Measurements from ENCODE around the gene ITIH5.

ITIH5 gene

DNA sequence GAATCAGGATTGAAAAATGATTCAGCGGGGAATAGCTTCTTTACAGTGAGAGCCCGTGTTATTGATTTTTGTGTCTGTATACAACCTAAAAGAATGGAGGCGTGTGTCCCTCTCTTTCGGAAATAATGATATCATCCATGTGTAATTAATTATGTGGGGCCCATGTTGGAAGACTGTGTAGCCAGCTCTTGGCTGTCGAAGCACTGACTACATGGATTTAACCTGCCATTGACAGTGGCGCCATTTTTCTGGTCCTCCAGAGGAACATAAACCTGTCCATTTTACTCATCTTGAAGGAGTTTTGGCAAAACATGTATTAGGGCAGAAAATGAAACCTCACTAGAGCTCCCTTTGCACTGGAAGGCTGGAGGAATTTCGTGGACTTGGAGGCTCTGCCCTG, 119.6 kb downstream of the ITIH5 start:
- DNase-seq (ENCODE audit: low read depth in 2 of 2): no peak

DNA sequence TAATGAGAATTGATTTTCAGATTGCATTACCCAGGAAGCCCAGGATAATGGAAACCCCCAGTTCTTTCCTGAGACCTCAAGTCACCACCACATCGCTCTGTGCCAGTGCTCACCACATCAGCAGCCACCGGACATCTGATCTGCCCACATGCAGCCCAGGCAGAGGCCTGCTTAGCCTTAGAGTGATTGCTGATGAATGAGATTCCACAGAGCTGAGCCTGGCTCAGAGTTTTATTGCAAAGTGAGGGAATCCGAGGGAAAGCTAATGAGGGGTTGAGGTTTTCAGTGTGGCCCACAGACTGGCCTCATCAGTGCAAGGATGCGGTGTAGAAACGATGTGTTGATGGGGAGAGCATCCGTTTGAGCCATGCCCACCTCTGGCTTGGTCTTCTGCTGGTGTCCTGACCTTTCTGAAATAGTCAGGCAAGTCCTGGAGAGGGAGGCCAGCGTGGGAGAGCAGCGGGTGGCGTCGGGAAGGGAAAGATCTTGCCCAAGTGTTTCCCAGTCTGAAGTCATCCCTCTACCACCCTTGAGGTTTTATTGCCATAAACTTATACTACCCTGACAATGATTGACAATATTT, 120.3 kb downstream of the ITIH5 start:
- DNase-seq (ENCODE audit: low read depth in 2 of 2): no peak

DNA sequence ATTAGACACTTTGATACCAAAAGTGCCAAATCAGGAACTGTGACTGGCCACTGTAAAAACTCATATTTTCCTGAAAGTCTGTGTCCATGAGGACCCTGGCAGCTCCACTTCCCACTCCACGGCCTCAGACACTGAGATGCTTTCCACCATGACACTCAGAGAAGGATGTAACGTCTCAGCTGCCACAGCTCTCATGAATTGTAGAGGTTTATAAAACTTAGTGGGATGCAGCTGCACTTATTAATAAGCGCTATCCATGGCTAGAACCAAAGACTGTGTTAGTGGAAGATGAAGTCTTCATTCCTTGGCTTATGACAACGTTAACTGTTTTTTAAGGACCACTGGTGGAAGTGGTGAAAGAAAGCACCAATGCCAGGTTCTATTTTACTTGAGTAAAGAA, 121.0 kb downstream of the ITIH5 start:
- DNase-seq (ENCODE audit: low read depth in 2 of 2): no peak

DNA sequence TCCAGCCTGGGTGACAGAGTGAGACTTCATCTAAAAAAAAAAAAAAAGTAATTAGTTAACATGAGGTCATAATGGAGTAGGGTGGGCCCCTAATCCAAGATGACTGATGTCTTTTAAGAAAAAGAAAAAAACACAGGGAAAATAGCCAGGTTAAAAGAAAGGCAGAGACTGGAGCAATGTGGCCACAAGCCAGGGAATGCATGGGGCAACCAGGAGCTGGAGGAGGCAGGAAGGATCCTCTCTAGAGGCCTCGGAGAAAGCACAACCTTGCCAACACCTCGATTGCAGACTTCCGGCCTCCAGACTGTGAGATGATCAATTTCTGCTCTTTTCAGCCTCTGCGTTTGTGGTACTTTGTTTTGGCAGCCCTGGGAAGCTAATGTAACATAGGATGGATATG, 121.5 kb downstream of the ITIH5 start:
- no peak for DNase-seq (ENCODE audit: low read depth in 2 of 2)

DNA sequence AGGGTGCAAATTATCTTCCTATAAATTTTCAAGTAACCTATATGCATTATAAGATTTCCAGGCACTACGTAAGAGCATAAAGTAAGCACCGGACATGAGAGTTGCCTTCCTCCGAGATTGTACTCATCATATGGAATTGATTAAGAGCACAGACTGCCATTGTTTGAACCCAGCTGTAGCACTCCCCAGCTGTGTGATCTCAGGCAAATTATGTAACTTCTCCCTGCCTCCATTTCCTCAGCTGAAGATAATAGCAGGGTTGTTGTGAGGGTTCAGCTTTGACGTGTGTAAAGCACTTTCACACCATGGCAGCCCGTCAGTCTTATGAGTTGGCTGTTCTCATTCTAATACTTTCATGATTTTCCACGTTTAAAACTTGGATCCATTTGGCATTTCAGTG, 122.6 kb downstream of the ITIH5 start:
- no peak for DNase-seq (ENCODE audit: low read depth in 2 of 2)

DNA sequence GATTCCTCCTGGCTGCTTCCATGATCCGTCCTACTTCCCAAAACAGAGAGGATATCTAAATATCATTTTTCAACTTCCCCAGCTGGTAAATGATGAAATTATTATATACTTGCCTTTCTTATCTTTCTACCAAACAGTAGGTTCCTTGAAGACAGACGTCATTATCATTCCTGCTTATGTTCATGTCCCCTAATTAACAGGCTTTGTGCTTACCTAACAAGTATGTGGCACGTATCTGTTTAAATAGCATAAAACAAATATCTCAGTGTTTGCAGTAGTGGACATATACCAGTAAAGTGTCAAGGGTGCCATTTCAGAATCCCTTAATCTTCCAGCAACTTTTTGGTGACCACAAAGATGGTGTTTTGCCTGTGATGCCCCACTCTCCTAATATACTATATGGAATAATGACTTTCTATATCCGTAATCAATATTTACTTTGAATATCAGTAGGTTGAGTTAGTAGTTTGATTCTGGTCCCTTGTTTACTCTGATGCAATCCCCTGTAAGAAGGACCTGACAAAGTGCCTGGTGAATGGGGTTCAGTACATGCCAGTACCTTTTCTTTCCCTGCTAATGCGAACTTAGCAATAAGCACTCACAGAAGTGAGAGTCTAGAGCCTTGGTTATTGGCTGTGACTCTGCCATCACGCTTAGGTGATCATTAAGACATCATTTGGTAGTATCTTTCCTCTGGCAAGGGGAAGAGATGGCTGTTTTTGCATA, 124.4 kb downstream of the ITIH5 start:
- DNase-seq (ENCODE audit: low read depth in 2 of 2): no peak

DNA sequence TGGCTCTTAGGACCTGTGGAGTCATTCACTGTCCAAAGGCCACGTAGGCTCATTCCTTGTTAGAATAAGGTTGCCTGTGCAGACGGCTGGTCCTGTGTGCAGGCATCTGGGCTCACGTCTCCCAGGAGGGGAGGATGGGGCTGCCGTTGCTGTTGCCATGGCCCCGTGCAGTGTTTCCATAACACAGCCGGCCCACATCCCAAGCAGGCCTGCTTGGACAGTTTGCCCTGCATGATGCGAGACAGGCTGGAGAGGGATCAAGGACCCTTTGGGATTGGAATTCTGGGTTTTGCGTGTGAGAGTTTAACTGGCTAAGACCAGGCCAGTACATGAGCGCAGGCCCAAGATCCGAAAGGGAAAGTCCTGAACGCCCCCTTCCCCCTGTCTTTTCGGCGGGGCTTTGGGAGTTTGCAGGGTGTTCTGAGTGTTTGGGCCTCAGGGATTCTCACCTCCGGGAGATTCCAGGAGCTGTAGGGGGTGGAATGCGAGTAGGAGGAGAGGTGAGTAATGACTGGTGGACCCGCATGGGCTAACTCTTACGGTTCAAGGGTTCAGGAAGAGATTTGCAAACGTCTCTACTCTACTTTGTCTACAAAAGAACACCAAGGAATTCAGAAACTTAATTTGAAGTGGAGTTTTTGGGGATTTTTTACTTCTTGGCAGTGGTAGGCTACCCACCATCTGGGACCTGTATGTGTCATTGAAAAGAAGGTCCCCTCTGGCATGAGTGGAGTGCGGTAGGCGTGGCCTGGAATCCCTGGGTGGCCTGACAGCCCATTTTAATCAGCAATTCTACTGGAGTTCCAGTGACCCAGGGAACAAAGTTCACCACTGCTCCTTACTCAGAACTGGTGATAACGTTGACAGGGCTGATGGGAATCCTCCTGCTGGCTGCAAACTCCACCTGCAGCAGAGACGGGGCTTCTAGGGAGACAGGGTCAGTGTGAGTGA, 125.4 kb downstream of the ITIH5 start:
- no peak for DNase-seq (ENCODE audit: low read depth in 2 of 2)

DNA sequence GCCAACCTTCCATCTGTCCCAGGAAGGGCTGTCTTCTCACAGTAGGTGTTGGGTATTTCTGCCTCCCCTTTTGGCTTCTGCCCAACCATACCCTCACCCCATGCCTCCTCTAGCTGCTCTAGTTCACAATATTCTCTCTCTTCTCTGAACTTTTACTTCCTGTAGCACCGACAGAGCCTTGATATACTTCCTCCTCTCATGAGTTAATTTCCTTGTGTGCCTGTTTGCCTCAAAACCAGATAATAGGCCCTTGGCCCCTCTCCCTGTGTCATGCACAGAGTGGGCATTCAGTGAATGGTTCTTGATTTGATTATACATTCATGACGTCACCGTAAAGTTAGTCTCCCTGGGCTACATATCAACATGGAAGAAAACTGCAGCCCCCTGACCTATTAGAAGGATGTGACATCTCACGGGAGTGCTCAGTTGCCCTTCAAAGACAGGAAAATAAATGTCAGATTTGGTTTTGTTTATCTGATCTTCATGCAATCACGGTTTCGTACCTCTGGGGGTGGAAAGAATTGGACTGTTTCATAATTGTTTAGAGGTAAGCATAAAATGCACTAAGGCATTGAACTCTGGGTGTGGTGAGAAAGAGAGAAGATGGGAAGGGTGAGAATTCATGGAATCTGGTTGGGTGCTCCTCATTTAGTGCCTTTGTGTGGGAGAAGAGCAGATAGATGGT, 127.7 kb downstream of the ITIH5 start:
- DNase-seq (ENCODE audit: low read depth in 2 of 2): no peak

DNA sequence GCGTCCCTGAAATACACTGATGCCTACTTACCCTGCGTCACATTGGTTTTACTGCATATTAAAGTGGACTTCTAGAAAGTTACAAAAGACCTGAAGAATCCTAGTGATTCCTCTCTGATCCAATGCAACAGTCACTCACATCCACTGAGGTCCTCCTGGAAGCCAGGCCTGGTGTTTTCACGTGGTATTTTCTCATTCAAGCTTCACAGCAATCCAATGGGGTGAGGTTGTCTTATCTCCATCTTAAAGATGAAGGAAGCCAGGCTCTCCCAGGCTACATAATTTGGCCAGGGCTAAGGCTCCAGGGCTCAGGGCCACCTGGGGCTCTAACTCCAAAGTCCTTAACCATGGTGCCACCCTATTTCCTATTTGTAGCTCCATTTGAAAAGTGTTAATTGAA, 129.6 kb downstream of the ITIH5 start:
- no peak for DNase-seq (ENCODE audit: low read depth in 2 of 2)

DNA sequence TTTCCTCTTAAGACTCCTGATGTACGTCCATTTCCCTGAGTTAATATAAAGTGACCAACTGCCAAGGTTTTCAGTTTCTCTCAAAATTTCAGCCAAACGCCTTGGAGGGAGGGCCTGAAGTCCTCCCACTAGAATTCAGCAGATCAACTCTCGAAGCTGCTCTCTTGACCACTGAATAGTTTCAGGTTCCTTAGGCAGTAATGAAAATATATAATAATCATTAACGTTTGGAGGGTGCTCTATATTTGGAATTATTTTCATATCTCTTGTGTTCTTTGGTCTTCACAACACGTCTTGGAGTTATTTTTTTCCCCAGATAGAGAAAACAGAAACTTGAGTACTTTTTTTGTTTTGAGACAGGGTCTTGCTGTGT, 132.3 kb downstream of the ITIH5 start:
- DNase-seq (ENCODE audit: low read depth in 2 of 2): no peak

DNA sequence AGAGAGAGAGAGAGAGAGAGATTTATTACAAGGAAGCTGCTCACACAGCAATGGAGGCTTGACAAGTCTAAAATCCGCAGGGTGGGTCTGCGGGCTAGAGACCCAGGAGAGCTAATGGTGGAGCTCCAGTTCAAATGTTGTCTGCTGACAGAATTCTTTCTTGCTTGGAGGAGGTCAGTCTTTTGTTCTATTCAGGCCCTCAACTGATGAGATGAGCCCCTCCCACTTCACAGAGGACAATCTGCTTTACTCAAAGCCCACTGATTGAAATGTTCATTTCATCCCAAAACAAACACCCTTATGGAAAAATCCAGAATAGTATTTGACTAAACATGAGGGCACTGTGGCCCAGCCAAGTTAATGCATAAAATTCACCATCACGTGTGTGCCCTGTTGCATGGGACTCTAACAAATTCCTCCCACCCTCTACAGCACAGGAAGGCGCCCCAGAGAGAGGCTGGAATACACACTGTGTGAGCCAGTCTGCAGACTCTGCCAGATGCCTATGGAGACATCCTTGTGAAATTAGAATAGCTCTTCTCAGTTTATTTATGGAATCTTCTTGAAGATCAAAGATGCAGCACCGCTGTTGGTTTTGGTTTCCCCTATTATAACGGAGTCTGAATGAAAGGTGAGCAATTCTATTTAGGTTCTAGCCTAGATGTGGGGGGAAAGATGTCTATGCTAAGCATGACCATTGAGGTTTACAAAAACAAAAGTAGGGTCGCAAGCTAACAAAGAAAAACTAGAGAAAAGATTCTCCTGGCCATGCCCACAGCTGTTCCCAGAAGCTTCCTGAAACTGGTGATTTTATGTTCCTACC, 132.9 kb downstream of the ITIH5 start:
- no peak for DNase-seq (ENCODE audit: low read depth in 2 of 2)

DNA sequence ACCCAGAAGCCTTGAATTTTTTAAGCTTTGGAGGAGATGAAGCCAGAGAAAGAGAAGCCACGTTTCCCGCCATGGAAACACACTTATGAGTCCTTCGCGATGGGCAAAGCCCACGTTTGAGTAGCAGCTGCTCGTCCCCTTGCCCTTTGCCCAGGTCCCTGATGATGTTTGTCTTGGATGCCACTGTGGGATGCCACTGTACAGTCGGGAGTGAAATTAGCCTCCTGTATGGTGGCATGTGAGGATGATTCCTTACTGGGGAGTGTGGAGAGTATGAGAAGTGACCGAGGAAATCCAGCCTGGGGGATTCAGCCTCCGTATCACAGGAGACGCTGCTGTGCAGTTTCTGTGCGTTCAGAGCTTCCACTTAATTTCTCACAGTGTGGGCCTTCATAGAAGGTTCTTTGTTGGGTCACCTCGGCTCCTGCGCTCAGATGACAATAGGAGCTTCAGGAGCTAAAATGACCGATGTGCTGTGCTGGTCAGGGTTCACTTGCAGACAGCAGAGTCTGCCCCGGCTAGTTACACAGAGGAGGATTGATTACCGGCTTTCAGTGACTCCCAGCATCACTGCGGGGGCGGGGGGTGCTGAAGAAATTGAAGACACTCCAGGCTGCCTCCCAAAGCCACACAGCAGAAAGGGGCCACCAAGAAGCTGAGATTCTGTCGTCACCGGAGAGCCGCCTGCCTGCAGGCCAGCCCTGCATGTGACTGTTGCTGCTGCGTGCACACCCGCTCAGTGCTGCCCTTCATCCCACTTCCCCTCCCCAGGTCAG, 133.9 kb downstream of the ITIH5 start:
- no peak for DNase-seq (ENCODE audit: low read depth in 2 of 2)

DNA sequence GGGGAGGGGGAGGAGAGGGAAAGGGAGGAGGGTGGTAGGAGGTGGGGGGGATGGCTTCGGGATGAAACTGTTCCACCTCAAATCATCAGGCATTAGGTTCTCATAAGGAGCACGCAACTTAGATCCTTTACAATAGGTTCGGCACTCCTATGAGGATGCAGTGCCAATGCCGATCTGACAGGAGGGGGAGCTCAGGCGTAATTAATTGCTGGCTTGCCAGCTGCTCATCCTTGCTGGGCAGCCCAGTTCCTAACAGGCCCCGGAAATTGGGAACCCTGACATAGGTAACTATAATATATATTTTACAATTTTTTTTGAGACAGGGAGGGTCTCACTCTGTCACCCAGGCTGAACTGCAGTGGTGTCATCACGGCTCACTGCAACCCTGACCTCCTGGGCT, 137.1 kb downstream of the ITIH5 start:
- DNase-seq (ENCODE audit: low read depth in 2 of 2): no peak

DNA sequence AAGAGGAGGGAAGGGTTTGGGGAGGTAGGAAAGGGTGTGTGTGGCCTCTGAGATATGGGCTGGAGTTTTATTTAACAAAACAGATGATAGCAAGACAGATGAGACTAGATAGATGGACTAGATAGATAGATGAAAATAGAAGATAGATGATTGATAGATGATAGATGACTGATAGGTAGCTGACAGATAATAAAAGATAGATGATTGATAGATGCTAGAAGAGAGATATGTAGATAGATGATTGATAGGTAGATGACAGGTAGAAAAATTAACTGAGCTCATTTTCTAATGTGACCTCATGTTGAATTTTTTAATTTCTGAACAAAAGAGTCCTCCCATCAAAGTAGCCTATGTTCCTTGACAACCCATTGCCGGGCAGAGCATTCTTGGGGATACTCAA, 139.3 kb downstream of the ITIH5 start:
- no peak for DNase-seq (ENCODE audit: low read depth in 2 of 2)

DNA sequence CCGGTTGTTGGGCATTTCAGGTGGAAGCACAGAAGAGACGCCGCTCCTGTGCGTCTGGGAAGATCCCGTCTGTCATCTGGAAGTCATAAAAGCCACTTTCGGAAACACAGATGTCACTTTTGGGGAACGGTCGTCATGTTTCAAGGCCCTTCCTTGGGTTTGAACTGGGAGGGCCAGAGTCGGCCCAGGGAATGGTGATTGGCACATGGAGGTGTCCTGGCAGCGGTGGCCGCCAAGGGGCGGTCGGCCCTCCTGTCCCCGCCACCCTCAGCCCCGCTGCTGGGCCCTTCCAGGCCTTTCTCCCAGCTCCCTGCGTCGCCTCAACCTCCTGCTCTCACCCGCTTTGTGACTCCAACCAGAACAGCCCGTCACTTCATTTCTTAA, 140.8 kb downstream of the ITIH5 start:
- no peak for DNase-seq (ENCODE audit: low read depth in 2 of 2)

DNA sequence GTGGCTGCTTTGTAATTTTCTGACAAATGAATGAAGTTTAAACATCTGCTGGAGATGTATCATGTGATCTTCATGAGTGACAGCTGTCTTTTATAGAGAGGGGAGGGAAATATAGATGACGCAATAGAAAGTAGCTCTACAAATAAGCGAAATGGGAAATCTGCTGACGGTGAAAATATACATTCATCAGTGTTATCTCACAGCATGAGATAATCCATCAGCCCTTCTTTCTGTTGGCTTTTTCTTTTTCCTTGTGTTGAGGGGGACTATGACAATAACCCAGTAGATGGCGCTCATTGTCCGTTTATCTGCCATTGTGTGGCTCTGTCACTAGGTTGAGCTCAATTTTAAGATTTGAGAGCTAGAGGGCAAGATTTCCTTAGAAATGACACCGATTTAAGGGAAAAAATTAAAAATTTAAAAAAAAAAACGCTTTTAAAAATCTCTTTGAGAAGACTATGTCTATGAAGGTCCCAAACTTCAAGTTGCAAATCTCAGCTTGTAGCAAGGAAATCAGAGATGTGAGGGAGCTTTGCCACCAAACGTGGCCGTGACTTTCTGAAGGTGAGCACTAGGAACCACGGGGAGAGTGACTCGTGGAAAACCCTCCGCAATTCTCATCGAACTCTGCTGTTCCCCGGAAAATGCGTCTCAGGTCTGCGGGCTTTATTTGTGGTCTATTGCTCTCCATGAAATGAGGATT, 141.3 kb downstream of the ITIH5 start:
- DNase-seq (ENCODE audit: low read depth in 2 of 2): peak; percentile 55

DNA sequence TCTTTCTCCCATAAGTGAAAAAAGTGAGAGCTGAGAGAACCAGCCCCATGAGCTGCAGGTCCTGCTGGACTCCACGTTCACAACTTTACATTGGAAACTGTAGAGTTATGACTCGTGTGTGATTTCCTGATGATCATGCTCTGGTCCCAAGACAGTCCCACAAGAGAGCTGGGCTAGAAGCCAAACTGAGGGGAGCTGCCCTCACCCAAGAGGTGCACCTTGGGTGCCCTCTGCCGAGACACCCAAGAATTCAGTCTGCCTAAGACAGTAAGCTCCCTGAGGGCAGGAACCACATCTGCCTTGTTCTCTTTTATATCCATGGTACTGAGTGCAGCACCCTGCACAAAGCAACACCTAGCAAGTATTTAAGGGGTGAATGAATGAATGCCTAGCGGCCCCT, 143.1 kb downstream of the ITIH5 start:
- DNase-seq (ENCODE audit: low read depth in 2 of 2): no peak

DNA sequence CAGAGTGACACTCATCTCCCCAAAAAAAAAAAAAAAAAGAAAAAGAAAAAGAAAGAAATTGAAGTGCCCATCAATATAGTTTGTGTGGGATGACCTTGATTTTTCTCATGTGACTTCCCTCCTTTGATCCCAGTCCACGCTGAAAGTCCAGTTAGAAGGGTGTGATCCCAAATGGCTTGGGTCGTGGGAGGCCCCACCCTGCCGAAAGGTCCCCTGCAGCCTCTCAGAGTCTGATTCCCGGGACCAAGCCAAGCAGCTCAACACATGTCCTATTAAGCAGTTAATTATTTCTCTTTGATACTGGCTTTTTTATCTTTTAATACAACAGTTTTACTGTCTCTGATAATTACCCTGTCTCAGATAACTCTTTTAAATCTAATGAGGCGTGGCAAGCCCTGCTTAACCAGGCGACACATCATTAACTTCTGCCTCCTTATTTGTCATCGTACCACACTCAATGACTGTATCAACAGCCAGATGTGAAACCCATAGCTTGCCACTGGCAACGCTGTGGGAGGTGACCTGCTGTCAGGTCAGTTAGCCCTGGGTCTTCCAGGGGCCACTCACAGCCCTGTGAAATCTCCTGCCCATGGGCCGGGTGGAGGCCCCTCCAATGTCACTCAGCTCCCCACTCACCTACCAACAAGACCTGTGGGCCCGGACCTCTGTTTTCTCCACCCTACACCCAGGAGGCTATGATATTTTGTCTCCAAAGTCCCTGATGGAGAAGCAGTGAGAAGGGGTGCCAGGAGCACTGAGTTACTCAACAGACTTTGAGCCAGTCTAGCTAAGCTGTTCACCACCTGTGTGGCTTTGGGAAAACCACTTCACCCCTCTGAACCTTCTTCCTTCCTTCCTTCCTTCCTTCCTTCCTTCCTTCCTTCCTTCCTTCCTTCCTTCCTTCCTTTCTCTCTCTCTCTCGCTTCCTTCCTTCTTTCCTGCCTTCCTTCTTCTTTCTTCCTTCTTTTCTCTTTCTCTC, 146.0 kb downstream of the ITIH5 start:
- no peak for DNase-seq (ENCODE audit: low read depth in 2 of 2)

DNA sequence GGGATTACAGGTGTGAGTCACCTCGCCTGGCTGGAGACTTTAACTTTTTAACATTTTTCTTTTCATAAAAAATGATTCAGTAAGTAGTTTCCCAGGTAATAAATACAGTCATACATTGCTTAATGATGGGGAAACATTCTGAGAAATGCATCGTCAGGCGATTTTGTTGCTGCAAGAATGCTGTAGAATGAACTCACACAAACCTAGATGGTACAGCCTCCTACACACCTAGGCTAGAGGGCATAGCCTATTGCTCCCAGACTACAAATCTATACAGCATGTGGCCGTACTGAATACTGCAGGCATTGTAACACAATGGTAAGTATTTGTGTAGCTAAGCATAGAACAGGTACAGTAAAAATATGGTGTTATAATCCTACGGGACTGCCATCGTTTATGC, 147.4 kb downstream of the ITIH5 start:
- no peak for DNase-seq (ENCODE audit: low read depth in 2 of 2)

All from stimulated activated CD4-positive, alpha-beta T cell treated with anti-CD3 and anti-CD28 coated beads, Interleukin-4, amount 100 ng/mL, for 48 hours (primary cell).